OCI-LY3 (cell line): ENCODE measurements around the gene THBS1.

Experiments
- H2AFZ ChIP-seq: fragments of 200-600, 300-600 bp; shearing (Covaris generic); 2 replicates; pipeline ENCODE4 v1.6.0; 2014; ENCODE audit warnings: antibody characterized with exemption, low read depth, low read length
- H3K27ac ChIP-seq: fragments of 200-600, 300-600 bp; sonication (generic); 2 replicates; pipeline ENCODE4 v1.5.1; 2014; ENCODE audit warnings: mild to moderate bottlenecking, low read length, moderate library complexity, mixed read lengths
- H3K27me3 ChIP-seq: fragments of 200-600, 300-600 bp; sonication (generic); 2 replicates; pipeline ENCODE4 v1.6.1; 2014; ENCODE audit warnings: low read depth, low read length, mixed read lengths
- H3K36me3 ChIP-seq: fragments of 200-600, 300-600 bp; sonication (generic); replicated peaks from 2 replicates; pipeline ENCODE3; 2014; ENCODE audit warnings: low read depth, low read length, mixed read lengths
- H3K4me1 ChIP-seq: fragments of 300-600, 200-600 bp; sonication (generic); 2 replicates; pipeline ENCODE4 v1.6.1; 2014; ENCODE audit warnings: low read length, mixed read lengths
- H3K4me2 ChIP-seq: fragments of 200-600, 300-600 bp; sonication (generic); 2 replicates; pipeline ENCODE4 v1.6.1; 2014; ENCODE audit warnings: low read length, mixed read lengths
- H3K4me3 ChIP-seq: fragments of 300-600, 200-600 bp; sonication (generic); 2 replicates; pipeline ENCODE4 v1.5.1; 2014; ENCODE audit warnings: antibody characterized with exemption, mild to moderate bottlenecking, low read length, moderate library complexity
- H3K79me2 ChIP-seq: fragments of 300-600, 200-600 bp; shearing (Covaris generic); 2 replicates; pipeline ENCODE4 v1.6.1; 2014; ENCODE audit warnings: mild to moderate bottlenecking, low read length, mixed read lengths
- H3K9ac ChIP-seq: fragments of 300-600, 200-600 bp; shearing (Covaris generic); 2 replicates; pipeline ENCODE4 v1.6.0; 2014; ENCODE audit warnings: mild to moderate bottlenecking, low read length, moderate library complexity
- H3K9me3 ChIP-seq: fragments of 200-600, 300-600 bp; shearing (Covaris generic); 2 replicates; pipeline ENCODE4 v1.6.1; 2014; ENCODE audit warnings: low read length, mixed read lengths; ENCODE audit not compliant: insufficient read depth
- H4K20me1 ChIP-seq: fragments of 200-600, 300-600 bp; sonication (generic); 2 replicates; pipeline ENCODE4 v1.6.1; 2016; ENCODE audit warnings: low read length, mixed read lengths; ENCODE audit not compliant: insufficient read depth
- EZH2phosphoT487 ChIP-seq: fragments of 200-600 bp; shearing (Covaris generic); IDR thresholded peaks from 2 replicates; pipeline ENCODE4 v1.6.1; 2018; ENCODE audit warnings: antibody characterized with exemption, mixed run types, low read depth
- TF ChIP-seq, protein P1 (sequence below): fragments of 200-600, 300-600 bp; sonication (generic); IDR thresholded peaks from 2 replicates; pipeline ENCODE4 v1.5.1; 2014; ENCODE audit warnings: antibody characterized with exemption, low read length, low read depth

Gene THBS1

DNA sequence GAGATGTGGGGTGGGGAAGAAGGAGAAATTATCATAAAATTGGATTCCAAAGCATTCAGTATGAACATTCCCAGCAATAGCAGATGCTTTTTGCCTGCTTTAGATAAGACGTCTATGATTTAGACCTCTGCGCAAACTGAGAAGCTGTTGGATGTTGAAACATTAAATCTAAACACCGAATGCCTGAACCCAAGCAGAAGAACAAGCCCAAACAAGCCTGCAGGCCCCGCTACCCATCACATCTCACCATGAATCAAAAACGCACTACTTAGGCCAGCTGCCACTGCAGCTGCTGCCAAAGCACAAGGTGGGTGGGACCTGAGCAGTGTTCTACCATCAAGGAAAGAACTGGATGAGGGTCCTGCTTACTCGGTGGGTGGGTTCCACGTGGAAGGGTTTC, 24.4 kb upstream of the THBS1 start:
- no peak overlapping the region for H3K4me3 ChIP-seq
- H3K79me2 ChIP-seq, result no peaks in the 10 kb centered on the region
- TF ChIP-seq, protein P1, sequence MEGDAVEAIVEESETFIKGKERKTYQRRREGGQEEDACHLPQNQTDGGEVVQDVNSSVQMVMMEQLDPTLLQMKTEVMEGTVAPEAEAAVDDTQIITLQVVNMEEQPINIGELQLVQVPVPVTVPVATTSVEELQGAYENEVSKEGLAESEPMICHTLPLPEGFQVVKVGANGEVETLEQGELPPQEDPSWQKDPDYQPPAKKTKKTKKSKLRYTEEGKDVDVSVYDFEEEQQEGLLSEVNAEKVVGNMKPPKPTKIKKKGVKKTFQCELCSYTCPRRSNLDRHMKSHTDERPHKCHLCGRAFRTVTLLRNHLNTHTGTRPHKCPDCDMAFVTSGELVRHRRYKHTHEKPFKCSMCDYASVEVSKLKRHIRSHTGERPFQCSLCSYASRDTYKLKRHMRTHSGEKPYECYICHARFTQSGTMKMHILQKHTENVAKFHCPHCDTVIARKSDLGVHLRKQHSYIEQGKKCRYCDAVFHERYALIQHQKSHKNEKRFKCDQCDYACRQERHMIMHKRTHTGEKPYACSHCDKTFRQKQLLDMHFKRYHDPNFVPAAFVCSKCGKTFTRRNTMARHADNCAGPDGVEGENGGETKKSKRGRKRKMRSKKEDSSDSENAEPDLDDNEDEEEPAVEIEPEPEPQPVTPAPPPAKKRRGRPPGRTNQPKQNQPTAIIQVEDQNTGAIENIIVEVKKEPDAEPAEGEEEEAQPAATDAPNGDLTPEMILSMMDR, result no peak
- TF ChIP-seq EZH2phosphoT487, result no peak
- no peaks in the 10 kb centered on the region for H3K27me3 ChIP-seq
- H4K20me1 ChIP-seq, result no peaks in the 10 kb centered on the region
- no peak overlapping the region for H3K4me2 ChIP-seq
- no peak overlapping the region for H2AFZ ChIP-seq
- H3K9ac ChIP-seq, result no peak overlapping the region
- H3K9me3 ChIP-seq, result no peaks in the 10 kb centered on the region
- peaks cover 23% of the 10 kb centered on the region for H3K4me1 ChIP-seq
- no peak overlapping the region for H3K27ac ChIP-seq
- no peaks in the 10 kb centered on the region for H3K36me3 ChIP-seq

DNA sequence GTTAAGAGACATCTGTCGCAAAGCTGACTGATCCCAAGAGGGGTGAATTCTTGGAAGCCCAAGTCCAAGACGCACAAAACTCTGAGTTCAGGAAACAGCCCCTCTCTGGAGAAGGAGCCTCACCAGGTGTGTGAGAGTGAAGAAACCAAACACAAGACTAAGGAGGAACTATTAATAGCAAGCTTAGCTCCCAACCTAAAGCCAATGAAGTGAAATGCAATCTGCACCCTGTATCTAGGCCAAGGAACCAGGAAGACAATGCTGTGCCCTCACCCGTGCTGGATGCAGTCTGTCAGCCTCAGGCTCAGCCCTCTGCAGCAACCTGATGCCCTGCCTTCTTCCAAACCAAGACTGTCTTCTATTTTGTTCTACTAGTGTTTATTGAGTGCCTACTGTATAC, 22.5 kb upstream of the THBS1 start:
- H2AFZ ChIP-seq, result no peak overlapping the region
- no peak for TF ChIP-seq EZH2phosphoT487
- H3K9ac ChIP-seq, result no peak overlapping the region
- H3K27ac ChIP-seq, result no peak overlapping the region
- no peaks in the 10 kb centered on the region for H3K79me2 ChIP-seq
- H3K4me3 ChIP-seq, result no peak overlapping the region
- peaks cover 19% of the 10 kb centered on the region for H3K4me1 ChIP-seq
- no peak overlapping the region for H3K4me2 ChIP-seq
- H3K36me3 ChIP-seq, result no peaks in the 10 kb centered on the region
- H3K9me3 ChIP-seq, result no peaks in the 10 kb centered on the region
- H3K27me3 ChIP-seq, result no peaks in the 10 kb centered on the region
- no peaks in the 10 kb centered on the region for H4K20me1 ChIP-seq

DNA sequence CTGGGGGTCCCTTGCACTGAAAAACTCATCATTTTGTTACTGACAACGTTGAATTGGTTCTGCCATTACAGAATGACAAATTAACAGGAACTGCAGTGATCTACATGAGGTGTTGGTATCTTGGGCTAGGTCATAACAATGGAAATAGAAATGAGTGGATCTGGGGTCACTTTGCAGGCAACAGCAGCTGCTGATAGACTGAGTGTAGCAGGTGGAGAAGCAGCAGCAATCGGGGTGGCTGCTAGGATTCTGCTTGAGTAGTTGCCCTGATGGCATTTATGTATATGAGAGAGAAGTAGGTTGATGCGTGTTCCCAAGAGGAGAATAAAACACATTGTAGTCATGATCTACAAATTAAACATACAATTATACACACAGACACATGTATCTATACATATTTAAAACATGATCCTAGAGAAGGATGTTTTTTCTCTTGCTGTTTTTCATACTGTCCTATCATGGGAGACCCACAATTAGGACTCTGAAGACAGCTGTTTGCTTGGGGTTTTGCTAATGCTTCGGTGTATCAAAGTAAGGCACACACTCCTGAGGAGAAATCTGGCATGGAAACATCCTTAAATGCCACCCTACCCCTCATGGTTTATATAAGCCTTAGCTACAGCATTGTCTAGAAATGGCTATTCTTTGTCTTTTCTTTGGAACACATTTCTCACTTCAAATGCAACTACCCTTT, 15.8 kb upstream of the THBS1 start:
- Histone ChIP-seq H3K4me2 (no peak overlapping the region), H3K9ac (no peak overlapping the region), H3K4me3 (no peak overlapping the region), H3K36me3 (no peaks in the 10 kb centered on the region), H3K27me3 (no peaks in the 10 kb centered on the region), H3K27ac (no peak overlapping the region), H3K4me1 (no peaks in the 10 kb centered on the region), H3K79me2 (no peaks in the 10 kb centered on the region), H4K20me1 (no peaks in the 10 kb centered on the region), H2AFZ (no peak overlapping the region), H3K9me3 (no peaks in the 10 kb centered on the region)
- TF ChIP-seq, protein P1, result no peak
- no peak for TF ChIP-seq EZH2phosphoT487

DNA sequence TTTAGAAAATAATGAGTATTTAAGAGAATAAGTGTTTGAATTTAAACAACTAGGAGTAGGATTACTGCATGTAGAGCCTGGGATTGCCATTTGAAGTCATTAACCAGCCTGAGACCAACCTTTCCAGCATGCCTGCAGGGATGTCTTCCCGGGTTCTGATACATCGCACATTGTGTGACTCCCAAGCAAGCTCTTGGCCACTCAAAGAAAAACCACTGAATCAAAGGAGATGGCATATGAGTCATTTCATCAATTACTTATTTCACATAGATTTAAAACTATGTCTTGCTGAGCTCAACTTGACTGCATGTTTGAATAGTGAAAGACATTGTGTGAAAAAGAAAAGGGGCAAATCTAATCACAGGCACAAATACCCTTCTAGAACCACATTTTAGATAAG, 15.0 kb upstream of the THBS1 start:
- no peaks in the 10 kb centered on the region for H3K4me1 ChIP-seq
- H3K9me3 ChIP-seq, result no peaks in the 10 kb centered on the region
- H2AFZ ChIP-seq, result no peak overlapping the region
- no peaks in the 10 kb centered on the region for H3K79me2 ChIP-seq
- no peaks in the 10 kb centered on the region for H3K36me3 ChIP-seq
- TF ChIP-seq, protein P1, result no peak
- no peak for TF ChIP-seq EZH2phosphoT487
- H3K4me3 ChIP-seq, result no peak overlapping the region
- no peak overlapping the region for H3K9ac ChIP-seq
- no peak overlapping the region for H3K4me2 ChIP-seq
- no peaks in the 10 kb centered on the region for H4K20me1 ChIP-seq
- no peaks in the 10 kb centered on the region for H3K27me3 ChIP-seq
- no peak overlapping the region for H3K27ac ChIP-seq
